Measurements from ENCODE around the gene EFCAB6. TPM values are rescaled to one million over a fixed set of nuclear protein-coding genes. Genes with fewer than 3 reads are reported as not detected.

The EFCAB6 gene
- total RNA-seq, 1 donor from 2014 or later, result 1.5 TPM

GRCh38 chr22:43624144-43624998 lies 187.7 kb downstream of the EFCAB6 start:
- no peak for DNase-seq (ENCODE audit: low read depth, low spot score)

GRCh38 chr22:43622886-43623285 lies 189.2 kb downstream of the EFCAB6 start:
- Mint-ChIP-seq H3K27me3 (ENCODE audit: low read depth) (peaks cover 4% of the 10 kb centered on the region), H3K4me3 (no peak overlapping the region), H3K9me3 (peaks cover 7% of the 10 kb centered on the region), H3K36me3 (ENCODE audit: low read depth) (peaks cover 6% of the 10 kb centered on the region), H3K27ac (ENCODE audit: unreplicated experiment) (no peak overlapping the region), H3K4me1 (no peaks in the 10 kb centered on the region)
- DNase-seq (ENCODE audit: low read depth, low spot score), result no peak
- TF ChIP-seq CTCF (conservative IDR thresholded peaks at IDR 0.05), result no peak

More at GRCh38 chr22:43624144-43624998, 187.7 kb downstream of the EFCAB6 start:
- Mint-ChIP-seq H3K9me3 (peaks cover 2% of the 10 kb centered on the region), H3K36me3 (ENCODE audit: low read depth) (peaks cover 2% of the 10 kb centered on the region), H3K4me3 (no peak overlapping the region), H3K27ac (ENCODE audit: unreplicated experiment) (no peak overlapping the region), H3K27me3 (ENCODE audit: low read depth) (peaks cover 2% of the 10 kb centered on the region), H3K4me1 (no peaks in the 10 kb centered on the region)
- no peak for TF ChIP-seq CTCF (conservative IDR thresholded peaks at IDR 0.05)

GRCh38 chr22:43620197-43620596 lies 191.9 kb downstream of the EFCAB6 start:
- peaks cover 7% of the 10 kb centered on the region for H3K9me3 Mint-ChIP-seq

GRCh38 chr22:43618517-43618916 lies 193.6 kb downstream of the EFCAB6 start:
- no peak for DNase-seq (ENCODE audit: low read depth, low spot score)
- TF ChIP-seq CTCF (conservative IDR thresholded peaks at IDR 0.05), result no peak
- Mint-ChIP-seq H3K4me3 (no peak overlapping the region), H3K36me3 (ENCODE audit: low read depth) (peaks cover 6% of the 10 kb centered on the region), H3K4me1 (no peaks in the 10 kb centered on the region), H3K27ac (ENCODE audit: unreplicated experiment) (no peak overlapping the region), H3K27me3 (ENCODE audit: low read depth) (peaks cover 9% of the 10 kb centered on the region), H3K9me3 (peaks cover 7% of the 10 kb centered on the region)

More at GRCh38 chr22:43620197-43620596, 191.9 kb downstream of the EFCAB6 start:
- Mint-ChIP-seq H3K36me3 (ENCODE audit: low read depth) (peaks cover 6% of the 10 kb centered on the region), H3K27me3 (ENCODE audit: low read depth) (peaks cover 9% of the 10 kb centered on the region), H3K27ac (ENCODE audit: unreplicated experiment) (no peak overlapping the region), H3K4me3 (no peak overlapping the region), H3K4me1 (no peaks in the 10 kb centered on the region)
- no peak for TF ChIP-seq CTCF (conservative IDR thresholded peaks at IDR 0.05)
- no peak for DNase-seq (ENCODE audit: low read depth, low spot score)

- no peak overlapping the region for H3K4me3 Mint-ChIP-seq
- no peak for TF ChIP-seq CTCF (conservative IDR thresholded peaks at IDR 0.05)
- no peaks in the 10 kb centered on the region for H3K4me1 Mint-ChIP-seq
- peaks cover 14% of the 10 kb centered on the region for H3K27me3 Mint-ChIP-seq (ENCODE audit: low read depth)
- peaks cover 7% of the 10 kb centered on the region for H3K9me3 Mint-ChIP-seq
- no peak overlapping the region for H3K27ac Mint-ChIP-seq (ENCODE audit: unreplicated experiment)
- DNase-seq (ENCODE audit: low read depth, low spot score), result no peak
- H3K36me3 Mint-ChIP-seq (ENCODE audit: low read depth), result peaks cover 6% of the 10 kb centered on the region
These were observed 195.5 kb downstream of the EFCAB6 start for GRCh38 chr22:43616645-43617044.
